ENCODE results near the gene CCDC8.
"Not testable (repeated sequence)": the region's sequence is repeated elsewhere in the genome, so short reads cannot be mapped to it uniquely, and the experiment has no call there.

The CCDC8 gene, protein sequence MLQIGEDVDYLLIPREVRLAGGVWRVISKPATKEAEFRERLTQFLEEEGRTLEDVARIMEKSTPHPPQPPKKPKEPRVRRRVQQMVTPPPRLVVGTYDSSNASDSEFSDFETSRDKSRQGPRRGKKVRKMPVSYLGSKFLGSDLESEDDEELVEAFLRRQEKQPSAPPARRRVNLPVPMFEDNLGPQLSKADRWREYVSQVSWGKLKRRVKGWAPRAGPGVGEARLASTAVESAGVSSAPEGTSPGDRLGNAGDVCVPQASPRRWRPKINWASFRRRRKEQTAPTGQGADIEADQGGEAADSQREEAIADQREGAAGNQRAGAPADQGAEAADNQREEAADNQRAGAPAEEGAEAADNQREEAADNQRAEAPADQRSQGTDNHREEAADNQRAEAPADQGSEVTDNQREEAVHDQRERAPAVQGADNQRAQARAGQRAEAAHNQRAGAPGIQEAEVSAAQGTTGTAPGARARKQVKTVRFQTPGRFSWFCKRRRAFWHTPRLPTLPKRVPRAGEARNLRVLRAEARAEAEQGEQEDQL
- total RNA-seq, result 0 to 0.18 (median 0) reads per million in 4 experiments

DNA sequence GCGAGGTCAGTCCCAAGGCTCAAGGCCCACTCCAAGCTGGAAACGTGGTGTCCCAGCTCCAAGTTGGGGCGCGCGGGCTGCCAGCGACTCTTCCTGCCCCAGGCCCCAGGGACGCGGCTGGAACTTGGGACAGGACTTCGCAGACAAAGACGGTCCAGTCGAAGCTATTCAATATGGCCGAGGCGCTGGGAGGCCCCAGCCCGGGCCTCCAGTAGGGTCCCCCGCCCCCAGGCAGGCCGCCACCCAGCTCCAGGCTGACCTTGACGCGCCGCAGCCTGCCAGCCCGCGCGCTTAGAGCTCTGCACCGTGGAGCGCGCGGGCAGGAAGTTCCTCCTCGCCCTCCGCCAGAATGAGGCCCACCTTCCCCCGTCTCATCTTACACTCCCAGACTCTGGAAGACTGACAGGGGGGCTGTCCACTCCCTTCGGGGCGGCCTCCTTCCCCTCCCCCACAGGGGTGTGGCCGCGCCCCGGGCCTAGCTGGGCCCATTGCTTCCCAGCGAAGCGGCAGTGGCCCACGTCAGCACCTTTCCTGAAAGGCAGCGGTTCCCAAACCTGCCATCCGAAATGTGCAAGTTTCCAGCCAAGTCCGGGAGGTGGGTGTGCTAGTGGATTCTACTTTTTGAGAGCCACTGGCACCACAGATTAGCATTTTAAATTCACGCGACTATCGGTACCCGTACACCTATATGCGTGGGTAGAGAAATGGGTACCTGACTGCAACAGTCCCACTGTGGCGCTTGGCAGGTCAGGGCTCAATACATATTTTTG, at the start of gene CCDC8:
TSS of gene CCDC8 (minus strand) at position 303 of the 770 bp plus-strand sequence. CDS start 754 bp downstream, outside the sequence.
- DNase-seq, result no peak

DNA sequence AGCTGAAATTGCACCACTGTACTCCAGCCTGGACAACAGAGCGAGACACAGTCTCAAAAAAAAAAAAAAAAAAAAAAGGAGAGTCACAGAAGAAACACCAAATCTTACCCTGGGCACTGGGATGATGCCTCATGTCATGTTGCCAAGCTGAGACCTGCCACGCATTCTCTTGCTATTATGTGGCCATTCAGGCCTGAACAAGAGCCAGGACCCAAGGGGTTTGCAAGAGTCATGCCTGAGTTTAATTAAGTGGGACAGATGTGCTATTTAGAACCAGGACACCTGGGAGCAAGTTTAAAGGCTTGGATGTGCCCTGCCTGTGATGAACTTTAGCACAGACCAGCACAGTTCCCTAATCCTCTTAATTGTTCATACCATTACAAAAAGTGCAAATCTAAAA, 48.2 kb upstream of the CCDC8 start:
- DNase-seq, result no peak

DNA sequence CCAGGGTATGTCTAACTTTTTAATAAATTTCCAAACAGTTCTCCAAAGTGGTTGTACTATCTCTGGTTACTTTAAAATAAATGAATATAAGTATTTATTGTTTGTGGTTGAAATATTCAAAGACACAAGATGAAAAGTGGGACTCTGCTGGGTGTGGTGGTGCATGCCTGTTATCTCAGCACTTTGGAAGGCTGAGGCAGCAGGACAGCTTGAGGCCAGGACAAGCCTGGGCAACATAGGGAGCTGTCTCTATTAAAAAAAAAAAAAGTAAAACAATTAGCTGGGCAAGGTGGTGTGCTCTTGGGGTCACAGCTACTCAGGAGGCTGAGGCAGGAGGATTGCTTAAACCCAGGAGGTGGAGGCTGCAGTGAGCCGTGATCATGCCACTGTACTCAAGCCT, 47.6 kb upstream of the CCDC8 start:
- no peak for DNase-seq

DNA sequence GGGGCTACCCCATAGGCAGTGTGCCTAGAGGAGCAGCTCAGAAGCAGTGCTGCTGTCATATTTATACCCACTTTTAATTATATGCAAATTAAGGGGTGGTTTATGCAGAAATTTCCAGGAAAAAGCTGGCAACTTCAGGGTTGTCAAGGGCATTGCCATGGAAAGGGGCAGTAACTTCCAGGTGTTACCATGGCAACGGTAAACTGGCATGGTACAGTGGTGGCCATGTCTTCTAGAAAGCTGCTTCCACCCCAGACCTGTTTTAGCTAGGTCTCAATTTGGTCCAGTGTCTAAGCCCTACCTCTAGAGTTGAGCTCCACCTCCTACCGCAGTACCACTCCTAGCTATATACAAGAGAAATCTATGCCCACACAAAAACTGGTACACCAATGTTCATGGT, 46.7 kb upstream of the CCDC8 start:
- DNase-seq, result no peak

DNA sequence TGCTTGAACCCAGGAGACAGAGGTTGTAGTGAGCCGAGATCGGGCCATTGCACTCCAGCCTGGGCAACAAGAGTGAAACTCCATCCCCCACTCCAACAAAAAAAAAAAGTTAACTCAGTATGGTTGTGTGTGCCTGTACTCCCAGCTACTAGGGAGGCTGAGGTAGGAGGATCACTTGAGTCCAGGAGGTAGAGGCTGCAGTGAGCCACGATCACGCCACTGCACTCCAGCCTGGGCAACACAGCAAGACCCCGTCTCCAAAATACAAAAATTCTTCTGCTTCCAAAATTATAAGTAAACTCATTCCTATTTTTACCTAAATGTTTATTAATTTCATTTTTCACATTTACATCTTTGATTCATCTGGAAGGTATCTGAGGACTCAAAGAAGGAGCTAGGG, 43.6 kb upstream of the CCDC8 start:
- DNase-seq, result no peak

DNA sequence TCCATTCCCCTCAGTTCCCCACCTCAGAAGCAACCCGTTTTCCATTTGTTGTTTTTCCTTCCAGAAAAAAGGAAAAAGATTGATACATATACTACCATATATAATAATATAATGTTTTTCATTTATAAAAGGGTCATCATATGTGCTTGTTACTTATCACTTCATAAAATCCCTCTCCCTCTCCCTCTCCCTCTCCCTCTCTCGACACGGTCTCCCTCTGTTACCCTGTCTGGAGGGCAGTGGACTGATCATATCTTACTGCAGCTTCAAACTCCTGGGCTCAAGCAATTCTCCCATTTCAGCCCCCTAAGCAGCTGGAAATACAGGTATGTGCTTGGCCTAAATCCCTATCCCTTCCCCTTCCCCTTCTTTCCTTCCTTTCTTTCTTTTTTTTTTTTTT, 40.9 kb upstream of the CCDC8 start:
- no peak for DNase-seq

DNA sequence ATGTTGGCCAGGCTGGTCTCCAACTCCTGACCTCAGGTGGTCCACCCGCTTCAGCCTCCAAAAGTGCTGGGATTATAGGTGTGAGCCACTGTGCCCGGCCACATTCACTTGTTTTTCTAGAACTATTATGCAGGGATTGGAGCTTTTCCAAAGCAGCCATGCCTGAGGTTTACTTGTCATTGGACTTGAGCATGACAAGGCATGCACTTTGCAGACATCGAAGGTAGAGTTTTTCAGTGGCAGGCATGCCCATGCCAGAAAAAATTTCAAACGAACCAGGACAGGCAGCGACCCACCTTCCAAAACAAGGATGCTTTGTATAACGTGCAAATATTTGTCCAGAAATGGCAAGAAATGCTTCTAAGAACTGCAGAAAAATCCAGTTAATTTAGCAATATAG, 40.3 kb upstream of the CCDC8 start:
- DNase-seq, result no peak

DNA sequence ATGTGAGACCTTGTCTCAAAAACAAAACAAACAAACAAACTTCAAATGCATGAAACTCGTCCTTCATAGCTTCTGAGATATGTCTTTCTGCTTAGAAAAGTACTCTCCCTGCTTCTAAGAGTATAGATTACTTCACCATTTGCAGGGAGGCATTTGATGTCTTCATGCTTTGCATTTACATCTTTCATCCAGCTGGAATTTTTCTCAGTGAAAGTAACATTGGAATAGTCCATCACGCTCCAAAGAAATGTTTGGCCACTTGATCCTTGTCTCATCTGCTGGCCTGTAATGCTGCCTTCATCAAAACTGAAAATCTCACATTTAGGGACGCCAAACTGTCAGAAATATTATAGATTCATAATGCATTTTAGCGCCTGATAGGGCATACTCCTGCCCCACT, 38.8 kb upstream of the CCDC8 start:
- no peak for DNase-seq

DNA sequence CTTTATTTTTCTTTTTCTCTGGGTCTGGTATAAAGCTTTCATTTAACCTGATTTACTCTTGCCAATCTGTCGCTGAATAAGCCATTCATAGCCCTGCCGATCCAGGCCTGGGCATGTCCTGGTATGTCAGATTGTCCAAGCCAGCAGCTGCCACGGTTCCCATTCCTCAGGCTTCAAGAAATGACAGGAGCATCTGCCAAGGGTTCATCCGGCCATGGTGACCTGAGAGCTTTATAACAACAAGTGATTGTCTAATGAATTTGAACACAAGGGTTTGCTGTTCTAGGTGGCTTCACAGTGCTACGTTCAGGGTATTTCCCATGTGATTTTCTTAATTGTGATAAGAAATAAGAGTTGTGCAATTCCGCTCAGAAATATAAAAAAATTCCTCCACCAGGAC, 38.0 kb upstream of the CCDC8 start:
- no peak for DNase-seq

DNA sequence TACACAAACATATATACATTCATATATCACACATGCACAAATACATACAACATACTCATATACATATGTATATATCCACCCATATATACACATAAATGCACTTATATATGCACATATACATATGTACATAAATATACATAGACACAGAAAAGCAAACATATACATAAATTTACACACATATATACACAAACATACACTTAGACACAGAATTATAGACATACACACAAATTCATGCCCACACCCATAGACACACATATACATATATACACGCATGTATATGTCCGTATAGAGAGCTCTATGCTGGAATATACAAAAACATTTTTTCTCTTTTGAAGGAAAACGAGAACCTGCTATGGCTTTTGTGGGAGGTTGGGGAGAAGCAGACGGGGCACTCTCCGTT, 37.4 kb upstream of the CCDC8 start:
- no peak for DNase-seq

DNA sequence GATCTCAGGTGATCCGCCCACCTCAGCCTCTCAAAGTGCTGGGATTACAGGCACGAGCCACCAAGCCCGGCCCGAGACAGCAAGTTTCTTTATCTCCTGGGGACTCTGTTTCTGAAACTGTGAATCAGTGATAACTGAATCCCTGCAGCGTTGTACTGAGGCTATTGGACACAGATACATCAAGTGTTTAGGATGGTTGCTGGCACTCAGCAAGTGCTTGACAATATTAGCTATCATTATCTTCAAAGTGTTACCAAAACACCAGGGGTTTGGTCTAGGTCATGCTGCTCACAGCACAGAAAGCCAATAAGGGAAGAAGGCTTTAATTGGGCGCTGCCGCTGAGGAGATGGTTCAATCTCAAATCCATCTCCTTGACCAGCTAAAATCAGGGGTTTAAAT, 35.9 kb upstream of the CCDC8 start:
- DNase-seq, result no peak

DNA sequence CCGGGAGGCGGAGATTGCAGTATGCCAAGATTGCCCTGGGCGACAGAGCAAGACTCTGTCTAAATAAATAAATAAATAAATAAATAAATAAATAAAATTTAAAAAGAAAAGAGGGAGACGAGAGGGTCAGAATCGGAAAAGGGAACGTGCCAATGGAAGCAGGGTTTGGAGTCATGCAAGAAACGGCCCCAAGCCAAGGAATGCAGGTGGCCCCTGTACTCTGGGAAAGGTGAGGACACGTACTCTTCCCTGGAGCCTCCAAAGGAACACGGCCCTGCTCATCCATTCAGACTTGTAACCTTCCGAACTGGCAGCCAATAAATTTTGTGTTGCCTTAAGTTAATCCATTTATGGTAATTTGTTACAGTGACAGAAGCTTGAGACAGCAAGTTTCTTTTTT, 35.2 kb upstream of the CCDC8 start:
- DNase-seq, result no peak

DNA sequence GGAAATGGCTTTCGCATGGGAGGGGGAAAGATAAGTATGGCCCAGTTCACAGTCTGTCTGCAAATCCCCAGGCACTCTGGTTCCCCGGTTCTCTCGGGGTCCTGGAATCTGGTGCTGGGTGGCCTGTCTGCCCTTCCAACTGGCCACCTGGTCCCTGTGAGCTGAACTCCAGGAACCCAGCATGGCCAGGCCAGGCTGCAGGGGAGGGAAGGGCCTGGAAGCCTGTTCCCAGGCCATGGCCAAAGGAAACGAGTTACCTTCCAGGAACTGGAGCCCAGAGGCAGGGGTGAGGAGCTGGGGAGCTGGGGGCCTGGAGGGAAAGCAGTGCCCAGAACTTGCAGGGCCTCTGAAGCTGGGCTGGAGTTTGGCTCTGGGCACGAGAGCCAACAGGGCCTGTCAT, 34.5 kb upstream of the CCDC8 start:
- no peak for DNase-seq

DNA sequence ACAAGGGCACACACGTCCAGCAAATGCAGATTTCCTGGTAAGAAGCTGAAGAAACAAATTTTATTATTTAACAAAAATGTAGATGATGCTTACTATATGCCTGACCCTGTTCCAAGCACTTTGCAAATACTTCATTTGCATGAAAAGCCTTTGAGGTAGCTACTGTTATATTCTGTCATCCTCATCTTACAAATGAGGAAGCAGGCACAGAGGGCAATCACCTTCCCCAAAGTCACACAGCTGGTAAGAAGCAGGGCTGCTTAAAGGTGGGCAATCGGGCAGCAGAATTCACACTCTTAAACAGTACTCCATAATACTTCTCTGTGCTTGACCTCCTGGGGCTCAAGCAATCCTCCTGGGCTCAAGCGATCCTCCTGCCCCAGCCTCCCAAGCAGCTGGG, 33.6 kb upstream of the CCDC8 start:
- no peak for DNase-seq

DNA sequence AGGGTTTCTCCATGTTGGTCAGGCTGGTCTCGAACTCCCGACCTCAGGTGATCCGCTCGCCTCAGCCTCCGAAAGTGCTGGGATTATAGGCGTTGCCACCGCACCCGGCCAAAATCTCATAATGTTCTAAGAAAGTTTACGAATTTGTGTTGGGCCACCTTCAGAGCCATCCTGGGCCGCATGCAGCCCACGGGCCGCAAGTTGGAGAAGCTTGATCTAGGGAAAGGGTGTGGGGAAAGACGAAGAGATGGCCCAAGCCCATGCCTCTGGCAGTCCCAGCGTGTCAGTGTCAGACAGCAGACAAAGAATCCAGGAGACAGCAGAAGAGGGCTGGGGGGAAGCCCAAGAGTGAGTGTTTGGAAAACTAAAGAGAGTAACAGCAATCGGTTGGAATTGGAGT, 32.7 kb upstream of the CCDC8 start:
- no peak for DNase-seq

DNA sequence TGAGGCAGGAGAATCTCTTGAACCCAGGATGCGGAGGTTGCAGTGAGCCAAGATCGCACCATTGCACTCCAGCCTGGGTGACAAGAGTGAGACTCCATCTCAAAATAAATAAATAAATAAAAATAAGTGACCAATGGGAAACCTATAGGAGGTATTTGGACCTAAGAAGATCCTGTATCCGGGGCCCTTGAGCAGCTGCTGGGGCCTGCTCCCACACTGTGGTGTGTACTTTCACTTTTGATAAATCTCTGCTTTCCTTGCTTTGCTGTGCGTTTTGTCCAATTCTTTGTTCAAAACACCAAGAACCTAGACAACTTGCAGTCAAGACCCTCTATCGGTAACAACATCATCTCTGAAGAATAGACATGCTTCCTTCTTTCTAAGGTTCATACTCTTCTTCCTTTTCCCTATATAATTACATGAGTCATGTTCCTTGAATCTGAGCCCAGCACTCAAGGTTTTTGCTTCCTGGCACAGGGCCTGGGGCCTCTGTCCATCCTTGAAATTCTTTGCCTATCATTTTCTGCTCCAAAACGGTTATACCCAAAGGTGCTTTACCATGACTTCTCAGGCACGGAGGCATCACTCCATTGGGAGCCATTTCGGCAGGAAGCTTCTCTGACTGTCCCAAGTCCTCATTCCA, 29.6 kb upstream of the CCDC8 start:
- DNase-seq, result no peak

DNA sequence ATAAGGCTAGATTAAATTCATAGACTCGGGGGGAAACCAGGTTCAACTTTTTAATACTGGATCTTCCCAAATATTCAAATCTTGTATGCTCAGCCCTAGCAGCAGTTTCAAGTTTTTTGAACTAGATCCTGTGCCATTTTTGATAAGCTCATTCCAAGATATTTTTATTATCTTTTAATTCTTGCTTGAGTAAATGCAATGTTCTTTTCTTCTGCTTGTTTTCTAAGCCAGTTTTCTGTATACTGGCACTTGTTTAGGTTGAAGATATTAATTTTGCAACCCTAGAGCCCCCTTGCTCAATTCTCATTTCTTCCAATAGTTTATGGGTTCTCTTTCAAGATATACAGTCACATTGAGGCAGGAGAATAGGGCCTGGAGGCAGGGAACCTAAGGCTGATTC, 28.5 kb upstream of the CCDC8 start:
- DNase-seq, result no peak

DNA sequence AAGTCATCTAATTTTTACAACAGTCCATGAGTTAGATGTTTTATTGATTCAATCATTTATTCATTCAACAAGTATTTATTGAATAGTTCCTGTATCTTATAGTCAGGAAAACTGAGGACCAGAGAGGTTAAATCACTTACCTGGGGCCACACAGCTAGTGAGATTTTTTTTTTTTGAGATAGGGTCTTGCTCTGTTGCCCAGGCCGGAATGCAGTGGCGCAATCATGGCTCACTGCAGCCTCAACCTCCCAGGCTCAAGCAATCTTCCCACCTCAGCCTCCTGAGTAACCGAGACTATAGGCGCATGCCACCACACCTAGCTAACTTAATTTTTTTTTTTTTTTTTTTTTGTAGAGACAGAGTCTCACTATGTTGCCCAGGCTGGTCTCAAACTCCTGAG, 22.3 kb upstream of the CCDC8 start:
- not testable (repeated sequence) for DNase-seq

DNA sequence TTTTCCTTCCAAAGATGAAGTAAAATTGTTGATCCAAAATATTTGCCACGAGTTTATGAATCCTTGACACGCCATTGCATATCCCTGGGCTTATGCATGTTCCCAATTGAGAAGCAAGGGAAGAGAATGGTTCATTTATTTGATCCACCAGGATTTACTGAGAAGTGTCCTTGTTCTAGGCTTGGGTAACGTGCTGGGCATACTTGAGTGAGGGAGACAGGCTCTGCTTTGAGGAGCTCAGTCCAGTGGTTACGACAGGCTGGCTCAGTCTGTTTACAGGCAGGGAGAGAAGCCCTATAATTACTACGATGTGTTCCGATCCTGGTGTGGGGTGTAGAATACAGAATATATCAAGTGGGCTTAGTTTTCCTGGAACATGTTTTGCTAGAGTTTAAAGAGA, 21.6 kb upstream of the CCDC8 start:
- no peak for DNase-seq

DNA sequence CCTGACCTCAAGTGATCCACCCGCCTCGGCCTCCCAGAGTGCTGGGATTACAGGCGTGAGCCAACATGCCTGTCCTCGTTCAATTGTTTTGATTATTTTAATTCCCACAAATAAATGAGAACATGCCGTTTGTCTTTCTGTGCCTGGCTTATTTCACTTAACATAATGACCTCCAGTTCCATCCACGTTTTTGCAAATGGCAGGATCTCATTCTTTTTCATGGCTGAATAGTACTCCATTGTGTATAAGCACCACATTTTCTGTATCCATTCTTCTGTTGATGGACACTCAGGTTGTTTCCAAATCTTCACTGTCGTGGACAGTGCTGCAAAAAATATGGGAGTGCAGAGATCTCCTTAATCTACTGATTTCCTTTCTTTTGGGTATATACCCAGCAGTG, 20.1 kb upstream of the CCDC8 start:
- DNase-seq, result not testable (repeated sequence)

DNA sequence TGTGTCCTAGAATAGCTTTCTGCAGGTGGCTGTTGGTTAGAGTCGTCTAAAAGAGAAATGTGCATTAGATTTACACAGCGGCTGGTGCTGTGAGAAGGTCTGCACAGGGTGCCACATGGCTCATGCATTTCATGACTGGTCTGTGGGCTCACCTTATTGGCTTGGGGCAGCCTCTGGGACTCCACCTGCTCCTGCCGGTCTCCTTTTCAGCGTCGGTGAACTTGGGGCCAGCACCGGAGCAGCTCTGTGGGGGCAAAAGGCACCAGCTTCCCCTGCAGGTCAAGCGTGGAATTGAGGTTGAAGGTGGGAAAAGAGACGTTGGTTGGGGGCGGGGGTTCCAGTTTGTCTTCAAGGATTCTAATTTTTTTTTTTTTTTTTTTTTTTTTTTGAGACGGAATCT, 18.5 kb upstream of the CCDC8 start:
- DNase-seq, result no peak

DNA sequence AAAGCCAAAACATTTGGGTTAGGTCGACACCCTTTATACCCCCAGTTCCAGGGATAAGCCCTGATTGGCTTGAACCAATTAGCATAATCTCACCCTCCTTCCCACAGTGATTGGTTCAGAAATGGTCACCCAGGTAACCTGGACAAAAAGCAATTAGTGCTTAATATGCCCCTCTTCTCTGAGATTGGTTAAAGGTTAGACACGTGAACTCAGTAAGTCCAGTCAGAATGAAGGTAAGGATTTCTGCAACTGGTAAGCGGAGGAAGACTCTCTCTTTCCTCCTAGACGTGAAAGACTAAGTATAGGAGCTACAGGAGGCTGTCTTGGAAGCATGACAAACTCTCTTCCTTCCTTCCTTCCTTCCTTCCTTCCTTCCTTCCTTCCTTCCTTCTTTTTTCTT, 16.6 kb upstream of the CCDC8 start:
- DNase-seq, result no peak
